Uterus (tissue), 4 donors: ENCODE results near the gene FASN. TPM values are rescaled to one million over a fixed set of nuclear protein-coding genes. Genes with fewer than 3 reads are reported as not detected.
A peak's percentile ranks its signal among the peaks of the same experiment; 100 is the strongest.

Source experiments
- DNase-seq, 2 donors: peaks; one replicate each; pipeline ENCODE4 v3.0.0-alpha.2; 2019 to 2020
- H3K27ac ChIP-seq, 2 donors: fragments of 200-600 bp; sonication (generic); 1 replicate in 1 of 2; 2 replicates in 1 of 2; pipeline ENCODE4 v1.5.1; 2016 to 2018
- H3K27me3 ChIP-seq, 2 donors: fragments of 200-600 bp; sonication (generic); one replicate each; pipeline ENCODE4 v1.5.1; 2018 to 2019; ENCODE audit warnings: control low read depth in 1 of 2
- H3K36me3 ChIP-seq, 2 donors: fragments of 200-600 bp; sonication (generic); one replicate each; pipeline ENCODE4 v1.5.1; 2019; ENCODE audit warnings: control low read depth in 1 of 2
- H3K4me1 ChIP-seq, 2 donors: fragments of 200-600 bp; sonication (generic); one replicate each; pipeline ENCODE4 v1.5.1; 2018 to 2019; ENCODE audit warnings: control low read depth in 1 of 2
- H3K4me3 ChIP-seq, 2 donors: fragments of 200-600 bp; sonication (generic); 1 replicate in 1 of 2; 2 replicates in 1 of 2; pipeline ENCODE4 v1.5.1; 2018 to 2019; ENCODE audit warnings: mild to moderate bottlenecking in 1 of 2
- H3K9me3 ChIP-seq, 2 donors: fragments of 200-600 bp; sonication (generic); one replicate each; pipeline ENCODE4 v1.5.1; 2019; ENCODE audit warnings: control low read depth in 1 of 2
- POLR2A ChIP-seq, 2 donors: fragments of 450-650 bp; IDR thresholded peaks; one replicate each; pipeline ENCODE4 v1.6.1; 2016; ENCODE audit warnings: antibody characterized with exemption in 2 of 2, mild to moderate bottlenecking in 1 of 2, moderate library complexity in 1 of 2
- intact Hi-C: fragments of 100-400 bp; cut with DNase I; formaldehyde crosslinking; loops from one replicate; pipeline ENCODE4 v1.15.1; 2023; ENCODE audit warnings: low total_unique reads
- total RNA-seq, 4 donors: library from RNA; depleted of rRNA in 3 of 4; stranded (reverse); fragments of >200 nt in 3 of 4; gene quantifications; one replicate each; pipeline versions ENCODE4 v1.1.0 to v1.2.4, GENCODE V29; 2014 to 2023
- TF ChIP-seq, protein P1 (sequence below), 4 experiments: fragments of 200-600 bp in 2 of 4; fragments of 450-650 bp in 2 of 4; sonication (generic) in 2 of 4; IDR thresholded peaks; one replicate each; pipeline ENCODE4 v1.5.1; 2016 to 2019; ENCODE audit warnings: antibody characterized with exemption in 4 of 4, mild to moderate bottlenecking in 2 of 4, moderate library complexity in 1 of 4
- donor health status: DM: yes; HTN: yes; CAD: no.

The FASN gene
- total RNA-seq, 4 donors from 2014 or later, result 5.3 to 59.4 (median 23.4) TPM

- intact Hi-C loops, result no loop called here
- peak overlapping the region; percentile 48 to 98 for H3K4me3 ChIP-seq
- H3K4me1 ChIP-seq, result peaks cover 0 to 28% of the 10 kb centered on the region in 2 donors
- no peak overlapping the region for H3K27ac ChIP-seq
- no peaks in the 10 kb centered on the region for H3K36me3 ChIP-seq
- H3K27me3 ChIP-seq, result no peaks in the 10 kb centered on the region
- TF ChIP-seq, protein P1, sequence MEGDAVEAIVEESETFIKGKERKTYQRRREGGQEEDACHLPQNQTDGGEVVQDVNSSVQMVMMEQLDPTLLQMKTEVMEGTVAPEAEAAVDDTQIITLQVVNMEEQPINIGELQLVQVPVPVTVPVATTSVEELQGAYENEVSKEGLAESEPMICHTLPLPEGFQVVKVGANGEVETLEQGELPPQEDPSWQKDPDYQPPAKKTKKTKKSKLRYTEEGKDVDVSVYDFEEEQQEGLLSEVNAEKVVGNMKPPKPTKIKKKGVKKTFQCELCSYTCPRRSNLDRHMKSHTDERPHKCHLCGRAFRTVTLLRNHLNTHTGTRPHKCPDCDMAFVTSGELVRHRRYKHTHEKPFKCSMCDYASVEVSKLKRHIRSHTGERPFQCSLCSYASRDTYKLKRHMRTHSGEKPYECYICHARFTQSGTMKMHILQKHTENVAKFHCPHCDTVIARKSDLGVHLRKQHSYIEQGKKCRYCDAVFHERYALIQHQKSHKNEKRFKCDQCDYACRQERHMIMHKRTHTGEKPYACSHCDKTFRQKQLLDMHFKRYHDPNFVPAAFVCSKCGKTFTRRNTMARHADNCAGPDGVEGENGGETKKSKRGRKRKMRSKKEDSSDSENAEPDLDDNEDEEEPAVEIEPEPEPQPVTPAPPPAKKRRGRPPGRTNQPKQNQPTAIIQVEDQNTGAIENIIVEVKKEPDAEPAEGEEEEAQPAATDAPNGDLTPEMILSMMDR (IDR thresholded peaks at IDR 0.05), result no peak
- no peak for TF ChIP-seq POLR2A (IDR thresholded peaks at IDR 0.05)
- no peak for DNase-seq
- no peaks in the 10 kb centered on the region for H3K9me3 ChIP-seq
Measured at GRCh38 chr17:82050152-82050760, 47.8 kb downstream of the FASN start.

DNA sequence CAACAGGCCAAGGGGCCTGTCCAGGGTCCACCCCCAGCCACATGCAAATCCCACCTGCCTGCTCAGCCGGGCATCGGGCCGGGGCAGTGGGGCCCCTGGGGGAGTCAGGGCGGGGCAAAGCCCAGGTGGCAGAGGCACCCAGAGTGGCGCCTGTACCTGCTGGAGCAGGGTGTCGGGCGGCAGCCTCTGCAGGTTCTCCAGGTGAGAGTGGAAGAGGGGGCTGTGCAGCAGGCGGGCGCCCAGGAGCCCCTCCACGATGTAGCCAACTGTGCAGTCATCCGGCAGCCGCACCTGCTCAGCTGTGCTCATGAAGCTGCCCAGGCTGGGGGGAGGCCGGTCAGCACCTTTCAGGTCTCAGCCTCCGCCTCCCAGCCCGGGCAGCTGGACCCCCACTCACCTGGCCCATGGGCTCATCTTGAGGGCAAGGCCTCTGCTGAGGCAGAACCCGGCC is 48.5 kb downstream of the FASN start:
- TF ChIP-seq, protein P1 (IDR thresholded peaks at IDR 0.05), result no peak
- no peak for TF ChIP-seq POLR2A (IDR thresholded peaks at IDR 0.05)
- intact Hi-C loops, result no loop called here
- no peaks in the 10 kb centered on the region for H3K36me3 ChIP-seq
- peaks cover 0 to 28% of the 10 kb centered on the region in 2 donors for H3K4me1 ChIP-seq
- no peak overlapping the region for H3K27ac ChIP-seq
- no peak overlapping the region for H3K4me3 ChIP-seq
- no peaks in the 10 kb centered on the region for H3K9me3 ChIP-seq
- no peak for DNase-seq
- H3K27me3 ChIP-seq, result no peaks in the 10 kb centered on the region

DNA sequence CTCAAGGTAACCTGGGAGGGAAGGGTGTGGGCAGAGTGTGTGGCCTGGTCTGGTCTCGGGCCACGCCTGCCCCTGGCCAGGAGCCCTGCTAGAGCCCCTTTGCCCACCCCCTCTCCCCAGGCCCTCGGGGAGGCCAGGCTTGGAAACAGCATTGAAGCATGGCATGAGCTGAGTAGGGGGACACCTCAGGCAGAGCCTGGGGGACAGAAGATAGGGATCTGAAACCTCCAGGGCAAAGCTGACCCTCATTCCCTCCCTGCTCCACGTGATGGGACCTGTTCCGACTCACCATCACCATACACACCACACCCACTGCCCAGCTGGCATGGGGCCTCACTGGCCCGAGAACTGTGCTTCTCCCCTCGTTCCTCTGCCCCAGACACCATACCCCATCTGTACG is 48.9 kb downstream of the FASN start:
- Histone ChIP-seq H3K4me3 (no peak overlapping the region), H3K4me1 (peaks cover 0 to 28% of the 10 kb centered on the region in 2 donors), H3K36me3 (no peaks in the 10 kb centered on the region), H3K9me3 (no peaks in the 10 kb centered on the region), H3K27me3 (no peaks in the 10 kb centered on the region), H3K27ac (no peak overlapping the region)
- no peak for TF ChIP-seq POLR2A (IDR thresholded peaks at IDR 0.05)
- TF ChIP-seq, protein P1 (IDR thresholded peaks at IDR 0.05), result no peak
- intact Hi-C loops, result no loop called here
- no peak for DNase-seq

- no peak overlapping the region for H3K27ac ChIP-seq
- intact Hi-C loops, result no loop called here
- H3K4me3 ChIP-seq, result no peak overlapping the region
- no peak for DNase-seq
- H3K9me3 ChIP-seq, result no peaks in the 10 kb centered on the region
- TF ChIP-seq, protein P1 (IDR thresholded peaks at IDR 0.05), result no peak
- no peak for TF ChIP-seq POLR2A (IDR thresholded peaks at IDR 0.05)
- H3K4me1 ChIP-seq, result peaks cover 0 to 23% of the 10 kb centered on the region in 2 donors
- no peaks in the 10 kb centered on the region for H3K27me3 ChIP-seq
- no peaks in the 10 kb centered on the region for H3K36me3 ChIP-seq
Measured at GRCh38 chr17:82048571-82048971, 49.5 kb downstream of the FASN start.

DNA sequence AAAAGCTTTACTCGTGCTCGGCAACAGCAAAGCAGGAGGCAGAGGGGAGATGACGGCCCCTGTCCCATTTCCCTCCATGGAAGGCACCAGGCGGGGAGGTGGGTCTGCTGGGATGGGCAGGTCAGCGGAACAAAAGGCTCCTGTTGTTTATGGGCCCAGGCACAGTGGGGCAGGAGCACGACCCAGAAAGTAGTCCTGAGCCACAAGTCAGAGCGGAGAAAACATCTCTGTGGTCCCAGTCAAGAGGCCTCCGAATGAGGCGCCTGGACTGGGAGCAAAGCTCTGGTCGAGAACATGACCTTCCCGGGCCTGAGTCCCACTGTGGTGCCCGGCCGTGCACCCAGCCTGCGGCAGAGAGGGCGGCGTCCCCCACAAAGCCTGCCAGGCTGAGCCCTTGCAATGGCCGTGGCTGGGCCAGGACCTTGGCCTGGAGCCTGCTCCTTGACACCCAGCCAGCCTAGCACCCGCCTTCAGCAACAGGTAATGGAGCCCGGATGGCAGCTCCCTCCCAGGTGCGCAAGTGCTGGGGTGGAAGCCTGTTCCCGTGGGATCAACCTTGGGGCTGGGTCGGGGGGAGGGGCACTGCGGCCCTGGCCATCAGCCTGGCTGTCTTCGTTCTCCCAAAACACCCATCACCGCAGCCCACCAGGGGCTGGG is 50.0 kb downstream of the FASN start:
- TF ChIP-seq POLR2A (IDR thresholded peaks at IDR 0.05), result no peak
- TF ChIP-seq, protein P1 (IDR thresholded peaks at IDR 0.05), result no peak
- no peaks in the 10 kb centered on the region for H3K36me3 ChIP-seq
- intact Hi-C loops, result no loop called here
- peaks cover 0 to 18% of the 10 kb centered on the region in 2 donors for H3K4me1 ChIP-seq
- H3K27ac ChIP-seq, result no peak overlapping the region
- H3K9me3 ChIP-seq, result no peaks in the 10 kb centered on the region
- H3K4me3 ChIP-seq, result no peak overlapping the region
- DNase-seq, result no peak
- no peaks in the 10 kb centered on the region for H3K27me3 ChIP-seq
